SW480 (cell line): ENCODE measurements around the gene ZNF652.
"Not testable (repeated sequence)": the region's sequence is repeated elsewhere in the genome, so short reads cannot be mapped to it uniquely, and the experiment has no call there.

Experiments
- DNase-seq: peaks from one replicate; pipeline ENCODE4 v3.0.0-alpha.2; 2016; ENCODE audit warnings: low spot score

Gene ZNF652

DNA sequence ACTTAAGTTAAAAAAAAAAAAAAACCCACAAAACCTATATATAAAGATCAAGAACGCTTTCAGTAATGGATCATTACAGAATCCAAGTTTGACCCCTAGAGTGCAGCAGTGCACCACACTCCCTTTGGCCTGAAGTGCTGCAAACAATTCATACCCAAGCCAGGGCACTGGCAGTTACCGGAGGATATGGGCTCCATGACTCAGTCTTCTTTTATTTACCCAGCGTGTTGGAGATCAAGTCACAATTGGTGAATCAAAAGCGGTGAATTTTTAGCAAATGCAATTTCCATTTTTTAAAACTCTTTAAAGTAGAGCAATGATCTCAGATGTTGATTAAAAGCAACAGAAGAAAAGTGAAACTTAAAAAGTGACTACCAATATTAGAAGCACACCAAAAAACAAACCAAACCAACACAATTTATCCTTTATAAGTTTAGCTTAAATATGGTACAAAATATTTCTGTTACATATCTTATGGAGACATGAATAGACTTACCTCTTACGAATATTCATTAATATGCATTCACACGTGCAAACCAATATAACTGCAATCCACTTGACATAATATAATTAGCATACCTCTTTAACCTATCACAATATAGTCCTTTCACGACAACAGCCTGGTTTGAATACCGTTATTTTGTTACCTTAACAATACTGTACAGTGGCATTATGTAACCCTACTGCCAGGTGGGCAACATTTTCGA is 46.3 kb downstream of the ZNF652 start:
- DNase-seq: peak; percentile 86

DNA sequence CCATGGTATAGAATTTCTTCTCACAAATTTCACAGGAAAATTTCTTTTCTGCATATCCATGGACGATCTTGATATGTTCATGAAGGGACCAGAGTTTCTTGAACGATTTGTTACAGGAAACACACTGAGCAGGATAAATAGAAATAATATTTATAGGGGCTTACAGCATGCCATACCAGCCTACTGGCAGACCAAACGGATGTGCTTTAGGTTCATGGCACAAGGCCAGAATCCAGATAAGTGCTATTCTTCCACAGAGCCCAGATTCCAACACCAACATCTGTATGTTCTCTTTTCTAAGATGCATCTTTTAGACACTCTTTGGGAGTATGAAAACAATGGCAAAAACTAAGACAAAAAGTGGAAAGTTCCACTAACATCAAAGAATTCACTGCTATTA is 49.3 kb downstream of the ZNF652 start:
- no peak for DNase-seq

DNA sequence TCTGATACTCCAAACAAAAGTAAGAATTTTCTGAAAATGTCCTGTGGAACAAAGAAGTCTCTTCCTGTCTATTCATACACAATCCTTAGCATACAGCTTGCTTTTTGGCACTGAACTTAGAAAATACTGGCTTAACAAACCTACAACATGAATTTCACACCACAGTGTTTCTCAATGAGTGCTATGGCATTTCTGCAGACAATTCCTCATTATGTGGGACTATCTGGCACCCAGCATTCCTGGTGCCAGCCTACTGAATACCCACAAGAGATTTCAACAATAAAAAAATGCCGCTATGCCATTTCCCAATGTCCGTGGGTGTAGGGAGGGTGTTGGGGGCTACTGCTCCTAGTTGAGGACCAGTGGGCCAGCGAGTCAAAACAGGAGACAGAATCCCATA is 62.1 kb downstream of the ZNF652 start:
- no peak for DNase-seq

DNA sequence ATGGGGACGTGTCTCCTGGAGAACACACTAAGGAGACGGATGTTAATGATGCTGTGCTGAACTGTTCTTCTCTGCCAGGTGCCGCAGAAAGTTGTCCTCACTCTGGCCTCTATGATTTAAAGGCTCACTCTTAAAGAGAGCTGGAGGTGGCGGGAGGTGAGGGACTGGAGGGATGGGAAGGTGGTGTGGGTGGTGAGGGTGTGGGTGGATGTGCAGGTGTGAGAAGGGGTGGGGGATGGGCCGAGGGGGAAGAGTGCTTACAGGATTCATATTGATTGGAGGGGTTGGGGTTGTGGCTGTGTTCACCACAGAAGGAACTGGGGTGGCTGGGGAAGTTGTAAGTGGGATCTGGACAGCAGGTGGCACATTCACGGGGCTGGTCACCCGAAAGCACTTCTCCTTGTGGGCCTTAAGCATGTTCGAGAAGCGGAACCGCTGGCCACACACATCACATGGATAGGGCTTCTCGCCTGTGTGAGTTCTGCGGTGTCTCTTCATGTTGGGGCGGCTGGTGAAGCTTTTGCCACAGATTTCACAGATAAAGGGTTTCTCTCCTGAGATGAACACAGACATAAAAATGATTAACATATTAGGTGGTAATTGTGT is 63.6 kb downstream of the ZNF652 start:
- no peak for DNase-seq

DNA sequence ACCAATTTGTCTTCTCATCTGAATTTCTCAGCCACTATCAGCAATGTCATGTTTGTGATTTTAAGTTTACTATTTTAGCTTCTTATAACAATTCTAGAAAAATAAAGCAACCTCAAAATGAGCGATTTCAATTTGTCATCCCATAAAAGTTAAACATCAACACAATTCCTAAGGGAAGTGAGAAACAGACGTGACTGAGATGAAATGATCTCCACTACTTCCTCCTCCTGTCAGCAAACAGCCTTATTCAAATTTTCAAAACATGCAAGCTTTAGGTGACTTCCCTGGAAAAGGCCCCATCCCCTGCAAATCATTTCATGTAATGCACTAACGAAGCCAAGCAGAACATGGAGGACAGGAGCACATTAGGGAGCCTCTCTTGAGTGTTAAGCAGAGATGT is 64.9 kb downstream of the ZNF652 start:
- no peak for DNase-seq

DNA sequence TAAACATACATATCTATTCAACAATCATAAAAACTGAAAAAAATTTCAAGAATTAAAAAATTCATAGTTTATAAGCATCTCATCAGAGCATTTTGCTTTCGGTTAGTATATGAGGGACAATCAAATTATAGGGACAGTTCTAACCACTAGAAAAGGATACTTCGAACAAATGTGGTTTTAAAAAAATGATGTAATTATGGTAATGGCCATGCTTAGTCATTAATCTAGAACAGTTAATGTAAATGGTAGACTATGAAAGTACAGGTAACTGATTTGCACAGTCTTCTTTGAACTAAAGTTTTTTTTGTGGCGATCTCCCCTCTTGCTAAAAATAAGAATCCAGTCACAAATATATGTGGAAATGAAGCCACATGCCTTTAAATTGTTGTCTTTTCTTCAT is 67.9 kb downstream of the ZNF652 start:
- peak; percentile 16 for DNase-seq

DNA sequence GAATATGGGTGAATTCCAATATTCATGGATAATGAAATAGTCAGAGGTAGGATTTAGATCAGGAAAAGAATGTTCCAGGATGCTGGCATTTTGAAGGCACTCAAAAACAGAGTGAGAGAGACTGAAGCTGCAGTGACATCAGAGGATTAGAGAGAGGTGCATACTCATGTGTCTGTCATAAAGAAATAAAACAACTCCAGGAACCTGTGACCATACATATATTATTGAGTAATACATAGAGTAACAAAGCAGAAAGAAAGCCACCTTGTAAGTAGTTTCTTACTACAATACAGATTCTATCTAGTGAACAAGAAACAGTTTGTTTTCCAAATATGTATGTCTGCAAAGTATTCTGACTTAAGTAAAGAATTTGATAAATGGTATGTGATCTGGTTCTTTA is 69.1 kb downstream of the ZNF652 start:
- DNase-seq: no peak

DNA sequence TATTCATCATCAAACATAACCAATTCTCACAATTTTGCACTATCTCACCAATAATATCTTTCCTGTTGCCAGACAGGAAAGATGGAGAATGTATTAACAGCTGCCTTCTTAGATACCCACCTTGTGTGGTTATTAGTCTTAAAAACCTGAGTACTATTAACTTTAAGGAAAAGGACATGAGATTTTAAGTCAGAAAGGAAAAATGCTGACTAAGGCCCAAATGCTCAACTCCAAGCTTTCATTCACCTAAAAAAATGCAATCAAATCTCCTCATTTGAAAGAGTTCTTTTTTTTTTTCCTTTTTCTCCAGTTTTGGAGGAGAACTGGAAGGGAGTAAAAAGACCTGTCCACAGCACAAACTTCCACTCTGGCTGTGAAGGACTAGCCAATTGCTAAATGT is 70.1 kb downstream of the ZNF652 start:
- no peak for DNase-seq

DNA sequence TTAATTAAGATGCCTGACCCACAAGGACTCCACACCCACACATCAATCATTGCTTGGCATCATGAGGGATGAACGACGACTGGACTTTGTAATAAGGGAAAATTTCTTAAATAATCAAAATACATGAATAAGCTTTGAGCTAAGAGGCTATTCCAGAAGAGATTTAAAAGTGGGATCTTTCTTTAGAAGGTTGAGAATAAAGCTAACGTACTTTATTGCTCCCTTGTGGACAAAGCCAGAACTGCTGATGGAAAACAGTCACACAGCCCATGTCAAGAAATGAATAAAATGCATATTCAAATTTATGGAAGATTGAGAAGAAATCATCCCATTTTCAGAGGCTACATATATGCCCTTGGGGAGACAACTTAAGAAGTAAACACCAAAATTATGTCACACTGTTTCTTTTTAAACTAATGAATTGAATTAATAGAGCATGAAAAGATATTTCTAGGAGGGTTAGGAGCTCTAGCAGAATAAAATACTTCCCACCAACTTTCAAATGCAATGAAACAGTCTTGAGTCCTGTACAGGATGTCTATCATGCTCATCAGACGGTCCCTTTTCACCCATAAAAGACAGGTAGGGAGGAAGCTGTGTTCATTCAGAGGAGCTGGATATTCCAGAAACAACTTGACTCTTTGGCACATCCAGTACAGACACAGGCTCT is 71.2 kb downstream of the ZNF652 start:
- peak; percentile 32 for DNase-seq

DNA sequence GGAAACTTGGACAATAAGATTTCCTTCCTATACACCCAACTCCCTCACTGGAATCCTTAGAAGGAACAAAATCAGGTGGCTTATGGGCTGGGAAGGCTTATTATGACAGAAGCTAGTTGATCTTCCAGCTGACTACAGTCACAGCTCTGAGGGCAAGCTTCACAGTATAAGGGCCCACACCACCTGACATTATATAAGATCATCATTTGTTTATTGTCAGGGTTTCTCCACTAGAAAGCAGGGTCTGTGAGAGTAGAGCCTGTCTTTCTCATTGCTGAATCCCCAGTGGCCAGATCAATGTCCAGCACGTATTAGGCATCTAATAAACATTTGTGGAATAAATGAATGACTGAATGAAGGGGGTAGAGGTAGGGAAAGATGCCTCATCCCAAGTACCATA is 73.7 kb downstream of the ZNF652 start:
- no peak for DNase-seq

DNA sequence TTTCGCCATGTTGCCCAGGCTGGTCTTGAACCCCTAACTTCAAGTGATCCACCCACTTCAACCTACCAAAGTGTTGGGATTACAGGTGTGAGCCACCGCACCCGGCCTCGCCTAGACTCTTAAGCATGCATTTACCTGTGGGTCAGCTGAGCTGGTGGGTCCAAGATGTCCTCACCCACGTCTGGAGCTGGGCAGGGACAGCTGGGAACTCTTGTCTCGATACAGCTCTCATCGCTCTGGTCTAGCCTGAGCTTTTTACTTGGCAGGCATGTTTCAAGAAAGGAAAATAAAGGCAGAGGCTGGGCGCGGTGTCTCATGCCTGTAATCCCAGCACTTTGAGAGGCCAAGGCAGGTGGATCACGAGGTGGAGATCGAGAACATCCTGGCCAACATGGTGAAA is 74.6 kb downstream of the ZNF652 start:
- no peak for DNase-seq

DNA sequence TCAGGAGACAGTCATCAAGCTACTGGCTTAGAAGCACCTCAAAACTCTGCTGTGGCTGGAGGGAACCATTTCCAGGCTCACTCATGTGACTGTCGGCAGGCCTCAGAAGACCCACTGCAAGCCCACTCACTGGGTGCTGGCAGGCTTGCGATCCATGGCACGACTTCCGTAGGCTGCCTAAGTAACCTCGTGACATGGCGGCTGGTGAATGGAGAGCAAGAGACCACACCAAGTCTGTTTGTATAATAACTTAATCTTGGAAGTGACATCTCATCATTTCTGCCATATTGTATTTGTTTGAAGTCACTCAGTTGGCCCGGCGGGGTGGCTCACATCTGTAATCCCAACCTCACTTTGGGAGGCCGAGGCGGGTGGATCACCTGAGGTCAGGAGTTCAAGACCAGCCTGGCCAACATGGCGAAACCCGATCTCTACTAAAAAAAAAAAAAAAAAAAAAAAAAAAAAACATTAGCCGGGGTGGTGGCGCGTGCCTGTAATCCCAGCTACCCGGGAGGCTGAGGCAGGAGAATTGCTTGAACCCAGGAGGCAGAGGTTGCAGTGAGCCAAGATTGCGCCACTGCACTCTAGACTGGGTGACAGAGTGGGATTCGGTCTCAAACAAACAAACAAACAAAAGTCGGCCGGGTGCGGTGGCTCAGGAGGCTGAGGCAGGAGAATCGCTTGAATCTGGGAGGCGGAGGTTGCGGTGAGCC is 75.6 kb downstream of the ZNF652 start:
- DNase-seq: not testable (repeated sequence)

DNA sequence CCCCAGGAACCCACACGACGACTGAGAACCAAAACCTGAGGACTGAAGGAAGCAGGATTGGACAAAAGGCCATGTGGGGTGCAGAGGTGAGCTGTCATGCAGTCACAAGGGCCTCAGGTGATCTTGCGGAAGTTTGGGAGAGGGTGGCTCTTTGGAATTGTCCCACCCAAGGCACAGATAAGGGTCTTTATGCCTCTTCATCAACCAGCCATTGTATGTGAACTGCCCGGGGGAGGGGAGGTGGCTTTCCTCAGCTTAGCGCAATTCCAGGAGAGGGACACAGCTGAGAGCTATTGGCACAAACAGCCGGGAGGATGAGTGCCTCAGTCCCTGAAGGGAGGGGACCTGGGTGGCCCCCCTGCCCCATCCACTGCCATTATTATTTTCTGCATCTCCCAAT is 76.3 kb downstream of the ZNF652 start:
- no peak for DNase-seq

DNA sequence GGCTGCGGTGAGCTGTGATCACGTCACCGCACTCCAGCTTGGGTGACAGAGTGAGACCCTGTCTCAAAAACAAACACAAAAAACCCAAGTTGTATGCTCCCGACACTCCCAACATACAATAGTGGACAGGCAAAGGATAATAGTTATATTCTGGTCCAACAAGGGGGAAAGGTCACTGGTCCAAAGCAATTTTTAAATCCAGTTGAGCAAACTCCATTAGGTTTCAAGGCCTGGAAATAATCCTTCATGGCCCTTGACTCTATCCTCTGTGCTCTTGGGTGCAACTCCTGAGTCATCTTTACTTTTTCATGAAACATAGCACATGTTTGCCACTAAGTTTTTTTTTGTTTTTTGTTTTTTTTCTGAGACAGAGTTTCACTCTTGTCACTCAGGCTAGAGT is 81.1 kb downstream of the ZNF652 start:
- DNase-seq: no peak

DNA sequence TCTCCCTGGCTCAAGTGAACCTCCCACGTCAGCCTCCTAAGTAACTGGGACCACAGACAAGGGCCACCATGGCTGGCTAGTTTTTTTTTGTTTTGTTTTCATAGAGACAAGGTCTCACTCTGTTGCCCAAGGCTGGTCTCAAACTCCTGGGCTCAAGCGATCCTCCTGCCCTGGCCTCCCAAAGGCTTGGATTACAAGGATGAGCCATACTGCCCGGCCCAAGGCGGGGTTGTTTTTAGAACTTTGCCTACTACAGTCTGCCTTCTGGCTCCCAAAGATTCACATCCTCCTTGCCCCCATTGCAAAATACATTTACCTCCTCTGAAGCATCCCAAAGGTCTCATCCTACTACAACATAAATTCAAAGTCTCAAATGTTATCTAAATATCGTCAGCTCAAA is 82.0 kb downstream of the ZNF652 start:
- no peak for DNase-seq

DNA sequence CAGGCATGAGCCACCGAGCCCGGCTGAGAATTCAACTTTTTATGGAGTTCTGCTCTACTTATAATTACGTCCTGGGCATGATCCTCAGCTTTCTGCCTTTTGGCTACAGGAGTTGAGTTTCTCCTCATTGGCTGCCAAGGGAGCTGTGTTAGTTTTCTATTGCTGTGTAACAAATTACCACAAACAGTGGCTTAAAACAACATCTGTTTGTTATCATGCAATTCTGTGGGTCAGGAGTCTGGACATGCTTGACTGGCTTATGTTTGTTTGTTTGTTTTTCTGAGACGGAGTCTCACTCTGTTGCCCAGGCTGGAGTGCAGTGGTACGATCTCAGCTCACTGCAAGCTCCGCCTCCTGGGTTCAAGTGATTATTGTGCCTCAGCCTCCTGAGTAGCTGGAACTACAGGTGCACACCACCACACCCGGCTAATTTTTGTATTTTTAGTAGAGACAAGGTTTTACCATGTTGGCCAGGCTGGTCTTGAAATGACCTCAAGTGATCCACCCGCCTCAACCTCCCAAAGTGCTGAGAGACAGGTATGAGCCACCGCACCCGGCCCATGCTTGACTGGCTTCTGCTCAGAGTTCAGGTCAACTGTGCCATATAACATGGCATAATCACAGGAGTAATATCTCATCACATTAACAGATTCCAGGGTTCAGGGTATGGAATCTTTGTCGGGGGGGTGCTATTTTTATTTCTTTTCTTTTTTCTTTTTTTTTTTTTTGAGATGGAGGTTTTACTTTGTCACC is 82.6 kb downstream of the ZNF652 start:
- not testable (repeated sequence) for DNase-seq

DNA sequence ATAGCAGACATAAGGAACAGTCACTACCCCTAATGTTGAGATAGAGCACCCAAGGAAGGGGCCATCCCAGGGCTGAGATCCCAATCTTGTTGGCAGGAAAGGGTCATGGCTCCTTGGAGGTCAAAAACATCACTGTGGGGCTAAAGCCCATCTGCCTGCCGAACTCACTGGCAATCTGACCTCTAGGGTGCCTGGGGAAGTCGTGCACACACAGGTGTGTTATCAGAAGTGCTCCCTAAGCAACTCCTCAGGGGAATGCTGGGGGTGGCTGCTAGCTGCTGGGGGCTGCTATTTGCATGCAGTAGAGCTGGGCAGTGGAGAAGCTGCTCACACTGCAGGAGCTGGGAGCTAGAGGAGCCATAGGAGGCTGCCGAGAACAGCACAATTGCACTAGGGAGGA is 84.0 kb downstream of the ZNF652 start:
- no peak for DNase-seq

DNA sequence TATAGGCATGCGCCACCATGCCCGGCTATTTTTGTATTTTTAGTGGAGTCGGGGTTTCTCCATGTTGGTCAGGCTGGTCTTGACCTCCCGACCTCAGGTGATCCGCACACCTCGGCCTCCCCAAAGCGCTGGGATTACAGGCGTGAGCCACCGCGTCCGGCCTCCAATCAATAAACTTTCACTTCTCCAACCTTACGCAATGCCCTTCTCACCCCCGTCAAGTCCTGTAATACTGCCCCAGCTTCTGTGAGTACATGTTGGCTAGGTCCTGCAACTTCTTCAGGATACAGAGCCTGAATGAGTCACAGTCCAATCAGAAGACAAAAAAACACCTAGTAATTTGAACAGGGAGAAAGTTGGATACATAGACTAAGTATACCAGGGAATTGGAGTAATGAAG is 84.4 kb downstream of the ZNF652 start:
- DNase-seq: no peak

DNA sequence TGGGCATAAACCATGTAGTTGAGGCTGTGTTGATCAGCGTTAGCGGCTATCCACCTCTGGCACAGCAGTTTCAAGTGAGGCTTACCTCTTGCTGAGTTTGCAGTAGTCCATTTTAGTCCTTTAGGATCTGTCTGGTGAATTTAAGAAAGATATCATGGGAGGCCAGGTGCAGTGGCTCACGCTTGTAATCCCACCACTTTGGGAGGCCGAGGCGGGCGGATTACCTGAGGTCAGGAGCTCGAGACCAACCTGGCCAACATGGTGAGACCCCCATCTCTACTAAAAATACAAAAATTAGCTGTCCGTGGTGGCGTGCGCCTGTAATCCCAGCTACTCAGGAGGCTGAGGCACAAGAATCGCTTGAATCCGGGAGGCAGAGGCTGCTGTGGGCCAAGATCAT is 86.1 kb downstream of the ZNF652 start:
- DNase-seq: not testable (repeated sequence)

DNA sequence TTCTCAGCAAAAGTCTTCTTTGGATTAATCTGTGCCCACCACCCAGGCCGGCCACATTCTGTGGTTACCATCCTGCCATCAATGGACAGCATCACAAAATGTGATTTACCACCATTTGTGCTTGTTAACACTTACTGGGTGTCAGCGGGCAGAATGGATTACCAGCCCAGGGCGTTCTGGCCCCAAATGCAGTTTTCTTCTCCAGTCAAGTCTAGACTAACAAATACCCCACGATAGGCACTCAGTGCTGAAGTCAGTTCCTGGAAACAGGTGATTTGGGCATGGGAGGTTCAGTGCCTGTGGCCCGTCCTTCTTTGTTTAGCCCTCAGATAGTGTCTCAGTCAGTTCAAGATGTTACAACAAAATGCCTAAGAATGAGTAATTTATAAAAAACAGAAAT is 92.7 kb downstream of the ZNF652 start:
- DNase-seq: no peak

DNA sequence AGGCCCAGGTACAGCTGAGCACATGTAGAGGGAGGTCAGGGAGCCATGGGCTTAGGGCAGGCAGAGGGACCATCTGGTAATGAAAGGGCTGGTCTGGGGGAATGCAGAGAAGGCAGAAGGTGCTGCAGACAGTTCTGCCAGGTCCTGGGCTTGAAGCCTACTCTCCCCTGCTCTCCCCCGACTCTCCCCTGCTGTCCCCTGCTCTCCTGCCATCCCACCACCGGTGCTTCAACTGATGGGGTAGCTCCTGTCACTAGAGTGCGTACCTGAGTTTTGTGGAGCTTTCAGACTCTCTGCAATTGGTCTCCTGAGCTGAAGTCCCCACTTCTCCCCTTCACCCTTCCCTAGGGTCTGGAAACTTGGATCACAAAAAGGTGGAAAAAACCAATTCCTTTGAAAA is 94.1 kb downstream of the ZNF652 start:
- no peak for DNase-seq

DNA sequence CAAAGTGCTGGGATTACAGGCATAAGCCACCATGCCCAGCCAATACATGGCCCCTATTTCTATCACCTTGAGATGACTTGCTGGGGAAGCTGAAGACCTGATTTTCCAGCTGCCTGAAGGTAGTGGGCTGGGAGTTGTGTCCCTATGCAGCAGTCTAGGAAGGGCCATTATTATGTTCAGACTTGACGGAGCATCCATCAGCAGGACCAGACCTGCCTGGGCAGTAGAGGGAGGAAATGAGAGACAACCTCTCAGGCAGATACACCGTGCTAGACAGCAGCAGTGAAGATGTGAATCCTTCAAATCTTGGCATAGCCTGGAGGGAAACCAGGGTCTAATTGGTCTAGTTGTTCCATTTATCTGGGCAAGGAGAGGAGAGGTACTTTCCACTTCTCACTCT is 95.8 kb downstream of the ZNF652 start:
- DNase-seq: no peak
